Measurements from ENCODE around the gene NDUFA3.

DNA sequence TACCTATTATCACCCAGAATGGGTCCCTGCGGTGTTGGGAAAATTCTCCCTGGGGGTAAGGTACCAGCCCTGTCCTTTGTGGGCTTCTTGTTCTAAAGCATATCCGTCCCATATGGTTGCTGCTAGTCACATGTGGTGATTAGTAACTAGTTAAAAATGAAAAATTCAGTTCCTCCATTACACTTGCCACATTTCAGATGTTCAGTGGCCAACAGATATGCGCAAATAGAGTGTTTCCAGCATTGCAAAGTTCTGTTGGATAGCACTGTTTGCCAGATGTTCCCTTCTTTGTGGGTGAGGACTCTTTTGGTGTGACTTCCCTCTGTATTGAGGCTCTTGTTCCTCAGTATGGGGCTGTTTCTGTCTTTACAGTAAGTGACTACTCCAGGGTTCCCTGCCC lies 38.7 kb downstream of the NDUFA3 start:
- no peak for TF ChIP-seq POLR2A (IDR thresholded peaks at IDR 0.05; ENCODE audit: low read length)
- TF ChIP-seq, protein P1, sequence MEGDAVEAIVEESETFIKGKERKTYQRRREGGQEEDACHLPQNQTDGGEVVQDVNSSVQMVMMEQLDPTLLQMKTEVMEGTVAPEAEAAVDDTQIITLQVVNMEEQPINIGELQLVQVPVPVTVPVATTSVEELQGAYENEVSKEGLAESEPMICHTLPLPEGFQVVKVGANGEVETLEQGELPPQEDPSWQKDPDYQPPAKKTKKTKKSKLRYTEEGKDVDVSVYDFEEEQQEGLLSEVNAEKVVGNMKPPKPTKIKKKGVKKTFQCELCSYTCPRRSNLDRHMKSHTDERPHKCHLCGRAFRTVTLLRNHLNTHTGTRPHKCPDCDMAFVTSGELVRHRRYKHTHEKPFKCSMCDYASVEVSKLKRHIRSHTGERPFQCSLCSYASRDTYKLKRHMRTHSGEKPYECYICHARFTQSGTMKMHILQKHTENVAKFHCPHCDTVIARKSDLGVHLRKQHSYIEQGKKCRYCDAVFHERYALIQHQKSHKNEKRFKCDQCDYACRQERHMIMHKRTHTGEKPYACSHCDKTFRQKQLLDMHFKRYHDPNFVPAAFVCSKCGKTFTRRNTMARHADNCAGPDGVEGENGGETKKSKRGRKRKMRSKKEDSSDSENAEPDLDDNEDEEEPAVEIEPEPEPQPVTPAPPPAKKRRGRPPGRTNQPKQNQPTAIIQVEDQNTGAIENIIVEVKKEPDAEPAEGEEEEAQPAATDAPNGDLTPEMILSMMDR (IDR thresholded peaks at IDR 0.05), result no peak
- no peak for TF ChIP-seq FOXS1 (CRISPR knock-in tag; IDR thresholded peaks at IDR 0.05)
- TF ChIP-seq JUN (IDR thresholded peaks at IDR 0.05), result no peak
- TF ChIP-seq RCOR1 (IDR thresholded peaks at IDR 0.05; ENCODE audit: low read depth, low read length), result no peak
- TF ChIP-seq RFX5 (IDR thresholded peaks at IDR 0.05), result no peak
- TF ChIP-seq, protein P2, sequence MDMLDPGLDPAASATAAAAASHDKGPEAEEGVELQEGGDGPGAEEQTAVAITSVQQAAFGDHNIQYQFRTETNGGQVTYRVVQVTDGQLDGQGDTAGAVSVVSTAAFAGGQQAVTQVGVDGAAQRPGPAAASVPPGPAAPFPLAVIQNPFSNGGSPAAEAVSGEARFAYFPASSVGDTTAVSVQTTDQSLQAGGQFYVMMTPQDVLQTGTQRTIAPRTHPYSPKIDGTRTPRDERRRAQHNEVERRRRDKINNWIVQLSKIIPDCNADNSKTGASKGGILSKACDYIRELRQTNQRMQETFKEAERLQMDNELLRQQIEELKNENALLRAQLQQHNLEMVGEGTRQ (IDR thresholded peaks at IDR 0.05), result no peak
